ENCODE results near the gene MLXIPL.
"Not testable (repeated sequence)": the region's sequence is repeated elsewhere in the genome, so short reads cannot be mapped to it uniquely, and the experiment has no call there.

MLXIPL gene

DNA sequence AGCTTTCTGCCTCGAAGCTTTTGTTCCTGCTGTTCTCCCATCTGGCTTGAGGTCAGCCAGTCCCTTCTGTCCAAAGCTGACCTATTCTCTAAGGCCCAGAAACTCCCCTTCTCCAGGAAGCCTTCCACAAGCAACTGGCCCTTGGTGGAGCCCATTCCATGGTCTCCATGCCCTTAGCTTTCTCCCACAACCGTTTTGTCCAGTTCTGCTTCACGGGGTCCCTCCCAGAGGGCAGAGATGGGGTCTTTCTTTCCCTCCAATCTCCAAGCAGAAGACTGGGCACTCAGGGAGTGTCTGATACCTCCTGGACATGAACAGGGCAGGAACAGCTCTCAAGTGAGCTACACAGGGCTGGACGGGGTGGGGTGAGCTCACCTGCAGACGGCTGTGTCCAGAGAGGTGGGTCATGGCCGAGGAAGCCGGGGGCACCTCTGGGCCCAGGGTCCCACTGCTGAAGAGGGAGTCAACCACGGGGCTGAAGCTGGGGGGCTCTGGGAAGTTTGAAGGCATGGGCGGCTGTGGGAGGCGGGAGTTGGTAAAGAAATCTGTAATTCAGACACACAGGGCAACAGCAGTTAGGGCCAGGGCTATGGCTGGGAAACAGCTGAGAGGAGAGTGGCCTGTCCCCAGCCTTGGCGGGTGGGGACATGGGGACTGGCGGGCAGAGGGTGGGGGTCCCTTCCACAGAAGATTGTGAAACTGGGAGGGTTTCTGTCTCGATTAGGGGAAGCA lies 25.0 kb downstream of the MLXIPL start:
- H3K36me3 Mint-ChIP-seq (ENCODE audit: insufficient read depth), result peaks cover 2% of the 10 kb centered on the region
- peaks cover 34% of the 10 kb centered on the region for H3K27me3 Mint-ChIP-seq
- no peak for ATAC-seq (replicated peaks; ENCODE audit: extremely low read depth, poor library complexity, severe bottlenecking)
- no peak overlapping the region for H3K27ac Mint-ChIP-seq (ENCODE audit: low read depth)
- DNase-seq (ENCODE audit: low spot score in 2 of 2), result no peak
- H3K4me3 Mint-ChIP-seq, result no peak overlapping the region
- H3K9me3 Mint-ChIP-seq, result no peaks in the 10 kb centered on the region
- no peaks in the 10 kb centered on the region for H3K4me1 Mint-ChIP-seq

DNA sequence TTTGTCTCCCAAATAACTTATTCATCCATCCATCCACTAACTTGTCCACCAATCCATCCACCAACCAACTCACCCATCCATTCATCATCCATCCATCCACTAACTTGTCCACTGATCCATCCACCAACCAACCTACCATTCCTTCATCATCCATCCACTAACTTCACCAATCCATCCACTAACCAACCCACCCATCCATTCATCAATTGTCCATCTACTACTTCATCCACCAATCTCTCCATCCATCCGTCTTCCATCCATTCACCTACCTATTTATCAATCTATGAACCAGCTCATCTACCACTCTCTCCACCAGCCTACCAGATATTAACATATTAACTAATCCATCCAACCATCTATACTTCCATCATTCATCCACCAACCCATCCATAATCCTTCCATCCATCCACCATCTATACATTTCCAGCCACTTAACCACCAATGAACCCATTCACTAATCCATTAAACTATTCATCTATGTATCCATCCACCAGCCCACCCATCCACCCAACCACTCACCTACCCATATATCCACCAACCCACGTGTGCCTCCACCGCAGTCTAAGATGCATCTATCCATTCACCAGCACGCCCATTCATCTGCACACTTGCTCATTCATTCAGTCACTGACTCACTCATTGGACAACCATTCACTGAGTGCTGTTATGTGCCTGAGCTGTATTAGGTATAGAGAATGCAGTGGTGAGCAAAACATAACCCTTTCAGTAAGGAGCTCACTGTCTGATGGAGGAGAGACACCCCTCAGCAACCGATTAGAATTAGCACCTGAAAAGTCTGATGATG lies 26.1 kb downstream of the MLXIPL start:
- Mint-ChIP-seq H3K27ac (ENCODE audit: low read depth) (no peak overlapping the region), H3K4me1 (no peaks in the 10 kb centered on the region), H3K27me3 (peaks cover 28% of the 10 kb centered on the region), H3K9me3 (no peaks in the 10 kb centered on the region), H3K4me3 (no peak overlapping the region), H3K36me3 (ENCODE audit: insufficient read depth) (peaks cover 2% of the 10 kb centered on the region)
- DNase-seq (ENCODE audit: low spot score in 2 of 2) (no peak), ATAC-seq (replicated peaks; ENCODE audit: extremely low read depth, poor library complexity, severe bottlenecking) (no peak)

DNA sequence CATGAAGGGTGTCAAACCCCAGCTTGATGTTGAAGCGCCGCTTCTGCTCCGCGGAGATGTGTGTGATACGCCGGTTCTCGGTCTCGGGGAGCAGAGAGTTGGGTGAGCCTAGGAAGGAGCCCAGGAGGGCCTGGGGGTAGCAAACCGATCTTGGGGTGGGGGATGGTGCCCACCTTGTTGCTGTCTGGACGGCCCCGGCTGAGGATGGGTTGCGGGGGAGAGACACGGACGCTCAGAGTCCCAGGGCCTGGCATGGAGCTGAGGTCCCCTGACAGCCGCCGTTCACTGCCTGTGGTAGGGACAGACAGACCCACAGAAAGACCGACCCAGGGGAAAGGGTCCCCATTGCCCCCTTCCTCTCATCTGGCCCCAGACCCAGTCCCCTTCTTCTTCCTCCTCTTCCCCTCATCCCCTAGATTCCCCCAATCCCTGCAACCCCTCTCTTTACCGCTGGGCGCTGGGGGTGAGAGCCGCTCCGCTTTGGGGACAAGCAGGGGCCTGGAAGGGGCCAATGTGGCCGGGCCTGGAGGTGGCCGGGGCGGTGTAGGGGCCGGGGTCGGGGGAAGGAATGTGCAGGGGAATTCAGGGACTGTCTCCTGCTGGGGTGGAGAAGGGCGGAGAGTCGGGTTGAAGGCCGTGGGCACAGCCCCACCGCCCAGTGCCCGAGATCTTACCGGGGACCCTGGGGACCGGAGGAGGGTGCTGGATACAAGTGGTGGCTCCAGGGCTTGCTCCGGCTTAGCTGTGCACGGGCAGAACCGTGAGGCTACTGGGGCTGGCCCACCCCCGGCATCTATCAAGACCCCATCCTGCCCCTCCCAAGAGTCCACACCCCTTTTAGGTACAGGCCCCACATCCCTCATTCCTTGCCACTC lies 27.9 kb downstream of the MLXIPL start:
- DNase-seq (ENCODE audit: low spot score in 2 of 2) (no peak), ATAC-seq (replicated peaks; ENCODE audit: extremely low read depth, poor library complexity, severe bottlenecking) (no peak)
- H3K9me3 Mint-ChIP-seq, result no peaks in the 10 kb centered on the region
- no peaks in the 10 kb centered on the region for H3K36me3 Mint-ChIP-seq (ENCODE audit: insufficient read depth)
- peaks cover 24% of the 10 kb centered on the region for H3K27me3 Mint-ChIP-seq
- H3K4me3 Mint-ChIP-seq, result no peak overlapping the region
- H3K27ac Mint-ChIP-seq (ENCODE audit: low read depth), result no peak overlapping the region
- H3K4me1 Mint-ChIP-seq, result no peaks in the 10 kb centered on the region

DNA sequence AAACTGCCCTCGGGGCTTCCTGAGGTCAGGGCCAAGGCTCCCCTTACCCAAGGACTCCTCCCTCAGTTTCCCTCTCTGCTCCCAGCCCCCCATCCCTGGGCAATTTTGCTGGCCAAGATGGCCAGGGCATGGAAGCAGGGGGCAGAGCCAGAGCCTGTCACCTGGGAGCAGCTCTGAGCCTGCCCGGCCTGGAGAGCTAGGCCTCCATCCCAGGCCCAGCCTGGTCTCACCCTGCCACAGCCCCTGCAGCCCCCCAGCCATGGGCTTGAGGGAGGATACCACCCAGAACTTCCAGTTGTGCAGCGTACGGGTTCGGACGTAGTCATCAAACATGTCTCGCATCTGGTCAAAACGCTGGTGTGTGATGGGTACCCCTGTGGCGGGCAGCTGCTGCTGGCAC lies 29.0 kb downstream of the MLXIPL start:
- Mint-ChIP-seq H3K4me1 (no peaks in the 10 kb centered on the region), H3K36me3 (ENCODE audit: insufficient read depth) (no peaks in the 10 kb centered on the region), H3K27me3 (peaks cover 24% of the 10 kb centered on the region), H3K27ac (ENCODE audit: low read depth) (no peak overlapping the region), H3K4me3 (no peak overlapping the region), H3K9me3 (no peaks in the 10 kb centered on the region)
- ATAC-seq (replicated peaks; ENCODE audit: extremely low read depth, poor library complexity, severe bottlenecking) (no peak), DNase-seq (ENCODE audit: low spot score in 2 of 2) (no peak)

DNA sequence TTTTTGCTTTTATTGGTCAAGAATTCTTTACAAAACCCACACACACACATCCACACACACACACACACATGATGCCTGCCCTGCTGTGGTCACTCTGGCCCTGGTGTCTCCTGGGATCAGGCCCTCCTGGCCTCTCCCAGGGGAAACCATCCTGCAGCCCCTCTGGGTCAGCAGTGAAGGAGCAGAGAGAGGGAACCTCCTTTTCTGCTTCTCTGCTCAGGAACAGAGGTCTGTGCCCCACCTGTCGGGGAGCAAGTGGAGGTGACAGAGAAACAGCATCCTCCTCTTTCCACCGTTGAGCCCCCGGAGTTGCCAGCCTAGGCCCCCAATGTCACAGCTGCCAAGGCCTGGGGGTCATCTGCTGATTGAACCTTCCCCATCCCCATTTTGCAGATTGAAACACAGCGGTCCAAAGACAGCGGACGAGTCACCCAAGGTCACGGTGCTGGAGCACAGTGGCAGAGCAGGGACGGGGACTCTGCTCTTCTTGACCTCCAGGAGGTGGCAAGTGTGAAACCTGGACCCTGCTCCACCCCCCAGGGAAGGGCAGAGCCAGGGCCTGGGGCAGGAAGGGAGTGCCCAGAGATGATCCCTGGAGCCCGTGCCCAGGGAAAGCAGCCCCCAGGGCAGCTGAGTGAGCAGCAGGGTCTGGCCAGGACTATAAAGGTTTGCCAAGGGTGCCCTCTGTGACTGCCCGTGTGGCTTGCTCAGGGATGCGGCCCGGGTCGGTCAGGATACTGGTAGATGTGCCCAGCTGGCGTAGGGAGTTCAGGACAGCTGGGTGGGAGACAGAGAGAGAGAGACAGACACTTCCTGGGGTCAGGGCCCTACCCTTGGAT lies 30.9 kb downstream of the MLXIPL start:
- H3K36me3 Mint-ChIP-seq (ENCODE audit: insufficient read depth), result no peaks in the 10 kb centered on the region
- H3K9me3 Mint-ChIP-seq, result no peaks in the 10 kb centered on the region
- no peak for ATAC-seq (replicated peaks; ENCODE audit: extremely low read depth, poor library complexity, severe bottlenecking)
- peaks cover 10% of the 10 kb centered on the region for H3K27me3 Mint-ChIP-seq
- no peak for DNase-seq (ENCODE audit: low spot score in 2 of 2)
- no peak overlapping the region for H3K27ac Mint-ChIP-seq (ENCODE audit: low read depth)
- H3K4me1 Mint-ChIP-seq, result no peaks in the 10 kb centered on the region
- H3K4me3 Mint-ChIP-seq, result no peak overlapping the region

DNA sequence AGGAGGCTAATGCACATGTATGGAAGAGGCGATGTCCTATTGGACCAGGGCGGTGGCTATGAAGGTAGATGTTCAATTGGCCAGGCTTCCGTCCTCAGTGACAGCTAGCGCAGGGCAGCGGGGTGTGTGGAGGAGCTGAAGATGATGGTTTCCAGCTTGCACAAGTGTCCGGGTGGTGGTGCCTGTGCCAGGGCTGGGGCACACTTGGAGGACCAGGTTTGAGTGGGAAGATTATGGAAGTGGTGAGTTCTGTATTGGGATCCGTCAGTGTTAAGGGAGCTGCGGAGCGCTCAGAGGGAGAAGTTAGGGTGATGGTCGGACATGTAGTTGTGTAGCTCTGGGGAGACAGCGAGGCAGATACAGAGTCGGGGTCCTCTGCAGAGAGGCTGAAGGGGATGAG lies 37.4 kb downstream of the MLXIPL start:
- H3K27me3 Mint-ChIP-seq, result no peaks in the 10 kb centered on the region
- no peaks in the 10 kb centered on the region for H3K4me1 Mint-ChIP-seq
- DNase-seq (ENCODE audit: low spot score in 2 of 2) (no peak), ATAC-seq (replicated peaks; ENCODE audit: extremely low read depth, poor library complexity, severe bottlenecking) (no peak)
- H3K9me3 Mint-ChIP-seq, result no peaks in the 10 kb centered on the region
- H3K4me3 Mint-ChIP-seq, result no peak overlapping the region
- peaks cover 2% of the 10 kb centered on the region for H3K36me3 Mint-ChIP-seq (ENCODE audit: insufficient read depth)
- peak overlapping the region; percentile 3 for H3K27ac Mint-ChIP-seq (ENCODE audit: low read depth)

DNA sequence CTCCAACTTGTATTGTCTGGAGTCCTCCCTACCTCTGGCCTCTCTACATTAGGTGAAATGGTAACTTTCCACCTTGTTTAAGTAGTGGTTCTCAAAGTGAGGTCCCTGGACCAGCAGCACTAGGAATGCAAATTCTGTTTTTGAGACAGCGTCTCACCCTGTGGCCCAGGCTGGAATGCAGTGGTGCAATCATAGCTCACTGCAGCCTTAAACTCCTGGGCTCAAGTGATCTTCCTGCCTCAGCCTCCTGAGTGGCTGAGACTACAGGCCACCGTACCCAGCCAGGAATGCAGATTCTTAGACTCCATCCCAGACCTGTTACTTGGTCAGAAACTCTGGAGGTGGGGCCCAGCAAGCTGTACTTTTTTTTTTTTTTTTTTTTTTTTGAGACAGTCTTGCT lies 39.1 kb downstream of the MLXIPL start:
- H3K4me3 Mint-ChIP-seq, result no peak overlapping the region
- no peaks in the 10 kb centered on the region for H3K27me3 Mint-ChIP-seq
- peaks cover 2% of the 10 kb centered on the region for H3K36me3 Mint-ChIP-seq (ENCODE audit: insufficient read depth)
- ATAC-seq (replicated peaks; ENCODE audit: extremely low read depth, poor library complexity, severe bottlenecking) (no peak), DNase-seq (ENCODE audit: low spot score in 2 of 2) (no peak)
- no peak overlapping the region for H3K27ac Mint-ChIP-seq (ENCODE audit: low read depth)
- H3K4me1 Mint-ChIP-seq, result no peaks in the 10 kb centered on the region
- no peaks in the 10 kb centered on the region for H3K9me3 Mint-ChIP-seq

DNA sequence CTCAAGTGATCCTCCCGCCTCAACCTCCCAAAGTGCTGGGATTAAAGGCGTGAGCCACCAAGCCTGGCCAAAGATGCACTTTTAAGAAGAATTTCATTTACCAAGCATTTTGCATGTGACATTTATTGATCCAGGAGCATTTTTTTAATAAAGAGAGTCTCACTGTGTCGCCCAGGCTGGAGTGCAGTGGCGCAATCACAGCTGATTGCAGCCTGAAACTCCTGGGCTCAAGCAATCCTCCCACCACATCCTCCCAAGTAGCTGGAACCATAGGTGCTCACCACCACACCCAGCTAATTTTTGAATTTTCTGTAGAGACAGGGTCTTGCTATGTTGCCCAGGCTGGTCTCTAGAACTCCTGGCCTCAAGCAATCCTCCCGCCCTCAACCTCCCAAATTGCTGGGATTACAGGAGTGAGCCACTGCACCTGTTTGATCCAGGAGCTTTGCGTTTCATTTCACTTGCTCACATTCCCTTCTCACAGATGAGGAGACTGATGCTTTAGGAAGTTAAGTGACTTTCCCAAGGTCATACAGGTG lies 41.6 kb downstream of the MLXIPL start:
- no peak overlapping the region for H3K4me3 Mint-ChIP-seq
- H3K27ac Mint-ChIP-seq (ENCODE audit: low read depth), result no peak overlapping the region
- ATAC-seq (replicated peaks; ENCODE audit: extremely low read depth, poor library complexity, severe bottlenecking) (no peak), DNase-seq (ENCODE audit: low spot score in 2 of 2) (no peak)
- peaks cover 15% of the 10 kb centered on the region for H3K4me1 Mint-ChIP-seq
- H3K9me3 Mint-ChIP-seq, result no peaks in the 10 kb centered on the region
- H3K36me3 Mint-ChIP-seq (ENCODE audit: insufficient read depth), result peaks cover 8% of the 10 kb centered on the region
- H3K27me3 Mint-ChIP-seq, result no peaks in the 10 kb centered on the region

DNA sequence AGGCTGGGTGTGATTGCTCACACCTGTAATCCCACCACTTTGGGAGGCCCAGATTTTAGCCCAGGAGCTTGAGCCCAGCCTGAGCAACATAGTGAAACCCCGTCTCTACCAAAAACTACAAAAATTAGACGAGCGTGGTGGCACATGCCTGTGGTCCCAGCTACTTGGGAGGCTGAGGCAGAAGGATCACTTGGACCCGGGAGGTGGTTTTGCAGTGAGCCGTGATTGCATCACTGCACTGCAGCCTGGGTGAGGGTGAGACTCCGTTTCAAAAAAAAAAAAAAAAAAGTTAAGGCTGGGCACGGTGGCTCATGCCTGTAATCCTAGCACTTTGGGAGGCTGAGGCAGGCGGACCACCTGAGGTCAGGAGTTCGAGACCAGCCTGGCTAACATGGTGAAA lies 43.3 kb downstream of the MLXIPL start:
- not testable (repeated sequence) for DNase-seq (ENCODE audit: low spot score in 2 of 2); H3K27ac Mint-ChIP-seq (ENCODE audit: low read depth); H3K9me3 Mint-ChIP-seq; H3K4me3 Mint-ChIP-seq; H3K27me3 Mint-ChIP-seq; ATAC-seq (replicated peaks; ENCODE audit: extremely low read depth, poor library complexity, severe bottlenecking)
- peaks cover 12% of the 10 kb centered on the region for H3K36me3 Mint-ChIP-seq (ENCODE audit: insufficient read depth)
- peaks cover 25% of the 10 kb centered on the region for H3K4me1 Mint-ChIP-seq

DNA sequence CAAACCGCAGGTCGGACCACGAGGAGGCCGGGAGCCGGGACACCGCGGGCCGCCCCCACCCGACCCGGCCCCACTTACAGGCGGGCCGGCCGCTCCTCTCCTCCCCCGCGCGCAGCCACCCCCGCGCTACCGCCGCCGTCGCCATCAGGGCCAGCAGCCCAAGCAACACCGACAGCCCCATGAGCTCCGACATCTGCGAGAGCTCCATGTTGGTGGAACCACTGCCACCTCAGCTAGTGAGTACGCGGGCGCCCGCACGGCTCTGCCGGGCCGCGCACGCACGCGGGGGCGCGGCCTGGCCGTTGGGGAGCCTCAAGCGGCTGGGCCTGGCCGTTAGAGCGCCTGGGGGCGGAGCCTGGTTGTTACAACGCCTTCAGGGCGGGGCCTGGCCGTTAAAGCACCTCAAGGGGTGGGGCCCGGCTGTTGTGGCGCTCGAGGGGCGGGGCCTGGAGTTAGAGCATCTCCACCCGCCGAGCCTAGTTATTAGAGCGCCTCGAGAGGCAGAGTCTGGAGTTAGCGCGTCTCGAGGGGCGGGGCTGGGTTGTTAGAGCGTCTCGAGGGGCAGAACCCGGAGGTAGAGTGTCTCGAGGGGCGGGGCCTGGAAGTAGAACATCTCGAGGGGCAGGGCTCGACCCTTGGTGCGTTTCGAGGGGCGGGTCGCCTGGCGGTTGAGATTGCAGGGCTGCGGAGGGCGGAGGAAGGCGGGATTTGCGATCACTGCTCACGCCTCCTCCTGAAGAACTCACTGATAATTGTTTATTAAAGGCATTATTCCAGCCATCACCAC lies 45.8 kb downstream of the MLXIPL start, which contains the start of gene TBL2:
TBL2 (minus strand) TSS at position 238 of the 787 bp plus-strand sequence; CDS start at position 208, 30 bp downstream.
- H3K27me3 Mint-ChIP-seq, result no peaks in the 10 kb centered on the region
- H3K4me3 Mint-ChIP-seq, result peak within 1 kb of the TSS; percentile 94
- ATAC-seq (replicated peaks; ENCODE audit: extremely low read depth, poor library complexity, severe bottlenecking) (peak; percentile 89), DNase-seq (ENCODE audit: low spot score in 2 of 2) (peak; percentile 99)
- no peaks in the 10 kb centered on the region for H3K9me3 Mint-ChIP-seq
- H3K36me3 Mint-ChIP-seq (ENCODE audit: insufficient read depth), result peaks cover 16% of the 10 kb centered on the region
- H3K4me1 Mint-ChIP-seq, result peaks cover 25% of the 10 kb centered on the region
- peak within 1 kb of the TSS; percentile 99 for H3K27ac Mint-ChIP-seq (ENCODE audit: low read depth)
